Activated naive CD8-positive, alpha-beta T cell treated with anti-CD3 and anti-CD28 coated beads, Interleukin-2, amount 50 U/mL, for 16 hours (primary cell): ENCODE measurements around the gene SVOPL.
A peak's percentile ranks its signal among the peaks of the same experiment; 100 is the strongest.
"Not testable (repeated sequence)": the region's sequence is repeated elsewhere in the genome, so short reads cannot be mapped to it uniquely, and the experiment has no call there.

Experiments
- DNase-seq: peaks from one replicate; pipeline ENCODE4 v3.0.0-alpha.2; 2020; ENCODE audit warnings: low read depth, low spot score

Gene SVOPL

DNA sequence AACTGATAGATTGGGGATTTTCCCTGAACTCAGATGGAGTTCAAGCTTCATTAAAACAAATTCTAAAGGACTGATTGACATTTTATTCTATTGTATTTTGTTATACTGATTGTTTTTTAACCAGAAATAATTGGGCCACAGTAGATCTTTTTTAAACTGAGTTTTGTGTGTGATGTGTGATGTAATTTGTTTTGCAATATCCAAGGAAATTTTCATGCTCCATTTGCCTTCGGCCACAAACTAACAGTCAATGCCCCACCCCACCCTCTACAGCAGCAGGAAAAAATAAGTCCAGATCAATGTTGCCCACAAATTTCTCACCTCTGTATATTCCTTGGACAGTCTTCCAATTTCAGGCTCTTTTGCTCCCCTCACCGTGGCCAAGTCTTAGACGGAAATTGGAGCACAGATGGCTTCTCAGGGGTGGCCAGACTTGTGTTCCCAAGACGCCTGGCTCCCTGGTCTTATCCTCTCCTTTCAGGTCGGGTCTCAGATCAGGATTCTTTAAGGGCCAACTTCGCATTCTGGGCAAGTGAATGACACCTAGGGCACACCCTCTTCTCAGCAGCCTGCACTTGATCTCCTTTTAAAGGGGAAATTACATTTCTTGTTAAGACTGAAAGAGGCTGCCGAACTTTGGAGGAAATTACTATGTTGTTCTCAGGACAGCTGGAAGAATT lies at the start of gene SVOPL:
Gene SVOPL (minus strand): TSS at position 506 of the 680 bp plus-strand sequence. CDS start 22,317 bp downstream, outside the sequence.
- DNase-seq, result no peak

DNA sequence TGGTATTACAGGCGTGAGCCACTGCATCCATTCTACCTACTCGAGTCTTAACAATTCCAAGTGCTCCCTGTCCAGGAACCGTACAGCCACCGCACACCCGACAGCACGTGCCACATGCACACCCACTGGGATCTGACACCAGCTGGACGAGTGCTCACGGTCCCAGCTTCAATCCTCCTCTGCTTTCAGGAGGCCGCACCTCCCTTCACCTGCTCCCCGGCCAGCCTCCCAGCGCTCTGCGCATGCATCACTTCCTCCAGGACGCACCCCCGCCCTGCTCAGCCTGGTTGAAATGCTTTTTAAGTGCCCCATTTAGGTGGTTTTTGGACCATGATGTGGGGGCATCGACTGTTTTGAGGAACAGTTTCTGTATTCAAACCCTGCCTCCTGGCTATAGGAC lies 49.3 kb upstream of the SVOPL start:
- no peak for DNase-seq

DNA sequence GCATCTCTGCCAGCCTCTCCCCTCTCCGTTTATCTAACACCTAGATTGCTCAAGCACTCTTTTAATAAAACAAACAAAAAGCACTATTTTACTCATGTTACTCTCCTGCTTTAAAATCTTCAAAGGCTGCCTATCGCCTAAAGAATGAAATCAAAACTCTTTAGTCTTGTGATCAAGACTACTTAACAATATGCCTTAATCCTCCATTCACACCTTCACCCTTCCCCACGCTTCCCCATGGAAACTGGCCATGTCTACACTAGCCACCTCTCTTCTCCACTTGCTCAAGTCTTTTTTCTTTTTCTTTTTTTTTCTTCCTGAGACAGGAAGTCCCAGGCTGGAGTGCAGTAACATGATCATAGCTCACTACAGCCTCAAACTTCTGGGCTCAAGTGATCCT lies 48.8 kb upstream of the SVOPL start:
- no peak for DNase-seq

- DNase-seq, result no peak
These were observed 47.5 kb upstream of the SVOPL start for GRCh38 chr7:138748666-138749065.

- no peak for DNase-seq
These were observed 44.9 kb upstream of the SVOPL start for GRCh38 chr7:138746073-138746472.

DNA sequence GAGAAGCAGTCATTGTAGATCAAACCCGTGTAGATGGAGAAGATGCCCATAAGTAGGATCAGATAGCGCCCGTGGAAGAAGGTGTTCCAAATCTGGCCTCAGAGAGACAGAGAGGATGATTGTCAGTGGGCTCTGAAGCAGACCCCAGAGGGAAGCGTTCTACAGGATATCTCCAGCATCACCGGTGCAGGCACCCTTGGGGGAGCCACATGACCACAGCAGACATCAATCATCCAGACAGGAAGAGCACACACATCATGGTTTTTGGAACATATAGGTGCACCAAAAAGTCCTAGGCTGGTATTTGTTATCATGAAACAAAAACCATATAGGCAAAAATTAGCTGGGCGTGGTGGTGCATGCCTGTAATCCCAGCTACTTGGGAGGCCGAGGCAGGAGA lies 44.0 kb upstream of the SVOPL start:
- no peak for DNase-seq

GRCh38 chr7:138741453-138741735 lies 40.2 kb upstream of the SVOPL start:
- no peak for DNase-seq

GRCh38 chr7:138739859-138740258 lies 38.7 kb upstream of the SVOPL start:
- no peak for DNase-seq

GRCh38 chr7:138738551-138739335 lies 37.6 kb upstream of the SVOPL start:
- peak; percentile 67 for DNase-seq

- no peak for DNase-seq
These were observed 37.0 kb upstream of the SVOPL start for GRCh38 chr7:138738114-138738513.

- no peak for DNase-seq
These were observed 34.2 kb upstream of the SVOPL start for GRCh38 chr7:138735399-138735798.

DNA sequence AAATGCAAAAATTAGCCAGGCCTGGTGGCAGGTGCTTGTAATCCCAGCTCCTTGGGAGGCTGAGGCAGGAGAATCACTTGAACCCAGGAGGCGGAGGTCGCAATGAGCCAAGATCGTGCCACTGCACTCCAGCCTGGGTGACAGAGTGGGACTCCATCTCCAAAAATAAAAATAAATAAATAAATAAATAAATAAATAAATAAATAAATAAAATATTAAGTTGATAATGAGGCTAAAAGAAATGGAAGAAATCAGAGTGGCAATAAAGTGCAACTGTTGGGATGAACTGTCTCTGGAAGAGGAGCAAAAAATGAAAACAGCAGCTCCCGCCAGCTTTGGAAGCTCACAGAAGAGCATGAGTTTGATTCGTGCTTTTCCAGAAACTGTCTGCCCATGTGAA lies 30.6 kb upstream of the SVOPL start:
- not testable (repeated sequence) for DNase-seq

DNA sequence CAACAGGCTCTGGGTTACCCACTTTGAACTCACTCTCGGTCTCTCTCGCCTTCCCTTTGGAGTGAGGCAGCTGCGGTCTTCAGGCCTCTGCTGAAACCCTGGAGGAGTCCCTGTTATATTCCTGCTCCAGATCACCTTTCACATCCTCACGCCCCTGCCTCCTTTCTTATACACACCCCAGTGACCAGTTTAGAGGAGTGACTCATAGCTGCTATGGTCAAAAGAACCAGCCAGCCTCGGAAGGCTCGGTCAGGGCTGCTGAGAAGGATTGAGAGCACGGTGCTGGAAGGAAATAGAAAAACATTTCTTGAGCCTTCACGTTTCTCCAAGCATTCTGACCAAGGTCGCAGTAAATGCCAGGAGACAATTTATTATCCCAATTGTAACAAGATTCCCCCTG lies 28.3 kb upstream of the SVOPL start:
- no peak for DNase-seq

DNA sequence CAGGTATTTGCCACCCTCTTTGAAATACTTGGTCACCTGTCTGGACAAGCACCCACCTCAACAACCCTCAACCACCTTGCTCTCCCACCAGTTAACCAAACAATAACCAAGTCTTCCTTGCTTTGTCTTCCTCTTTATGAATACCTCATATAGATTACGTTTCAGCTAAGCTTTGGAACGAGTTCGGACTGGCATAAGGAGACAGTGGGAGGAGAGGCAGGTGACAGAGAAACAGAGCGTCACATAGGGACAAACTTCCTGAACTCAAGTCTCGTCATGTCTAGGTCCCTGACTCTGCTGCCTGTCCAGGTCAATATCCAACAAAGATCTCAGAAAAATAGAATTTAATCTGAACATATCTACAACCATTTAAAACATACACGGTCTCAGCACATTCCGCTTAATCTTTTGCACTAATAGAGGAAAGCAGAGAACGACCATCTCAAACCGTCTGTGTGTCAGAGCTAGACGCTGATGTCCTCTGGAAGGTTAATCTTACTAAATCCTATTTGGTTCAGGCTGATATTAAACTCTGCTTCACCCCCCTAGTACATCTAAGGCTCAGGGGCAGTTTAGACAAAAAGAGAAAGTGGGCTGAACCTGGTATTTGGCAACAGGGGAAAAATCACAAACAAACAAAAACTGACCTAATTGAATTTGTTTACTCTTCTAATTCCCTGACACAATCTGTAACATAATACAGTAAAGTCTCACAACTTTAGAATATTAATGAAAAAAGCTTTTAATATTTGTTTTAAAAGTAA lies 26.4 kb upstream of the SVOPL start:
- no peak for DNase-seq

GRCh38 chr7:138726288-138726687 lies 25.1 kb upstream of the SVOPL start:
- no peak for DNase-seq

- DNase-seq, result no peak
These were observed 19.1 kb upstream of the SVOPL start for GRCh38 chr7:138720286-138720685.

DNA sequence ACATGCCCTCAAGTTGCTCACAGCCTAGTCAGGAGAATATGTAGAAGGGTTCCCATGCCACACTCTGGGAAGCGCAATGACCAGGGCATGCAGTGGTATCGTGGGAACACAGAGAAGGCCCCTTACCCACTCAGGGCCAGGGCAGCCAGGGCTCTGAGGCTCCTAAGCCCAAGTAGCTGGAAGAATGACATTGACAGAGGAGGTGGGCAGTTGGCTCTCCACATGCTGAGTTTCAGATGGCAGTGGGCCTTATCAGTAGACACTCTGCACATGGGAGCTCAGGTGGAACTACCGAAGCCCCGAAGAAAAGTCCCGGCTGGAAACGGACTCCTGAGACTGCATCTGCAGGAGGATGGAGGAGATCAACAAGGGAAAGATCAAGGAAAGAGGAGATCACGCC lies 15.7 kb upstream of the SVOPL start:
- no peak for DNase-seq

DNA sequence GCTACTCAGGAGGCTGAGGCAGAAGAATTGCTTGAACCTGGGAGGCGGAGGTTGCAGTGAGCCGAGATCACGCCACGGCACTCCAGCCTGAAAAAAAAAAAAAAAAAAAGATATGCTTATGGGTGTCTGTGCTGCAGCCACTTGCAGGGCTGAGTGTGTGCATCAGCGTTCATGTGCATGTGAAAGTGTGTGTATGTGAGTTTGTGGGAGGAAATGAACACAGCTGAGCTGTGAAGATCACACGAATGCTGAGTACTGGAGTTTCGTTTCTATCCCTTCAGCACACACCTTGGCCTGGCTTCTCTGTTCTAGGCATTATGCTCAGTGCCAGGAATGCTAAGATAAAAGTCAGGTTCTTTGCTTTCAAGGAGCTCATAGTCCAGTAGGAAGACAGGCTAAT lies 12.0 kb upstream of the SVOPL start:
- no peak for DNase-seq

DNA sequence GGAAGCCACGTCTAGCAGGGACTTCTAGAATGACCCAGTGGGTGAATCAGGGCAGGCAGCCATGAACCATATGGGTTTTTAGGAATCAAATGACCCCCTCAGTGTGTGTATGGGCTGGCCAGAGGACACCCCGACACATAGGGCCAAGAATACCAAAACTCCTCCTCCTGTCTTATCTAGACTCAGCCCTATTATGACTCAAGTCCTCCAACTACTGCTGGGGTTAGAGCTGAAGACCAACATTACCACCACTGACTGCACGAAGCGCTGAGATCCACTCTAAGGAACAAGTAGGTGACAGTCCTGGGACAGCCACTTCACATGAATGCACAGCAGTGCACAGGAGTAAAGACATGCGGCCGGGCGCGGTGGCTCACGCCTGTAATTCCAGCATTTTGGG lies 11.5 kb upstream of the SVOPL start:
- no peak for DNase-seq

GRCh38 chr7:138710536-138711385 lies 9.6 kb upstream of the SVOPL start:
- DNase-seq, result no peak

GRCh38 chr7:138705167-138705566 lies 4.0 kb upstream of the SVOPL start:
- no peak for DNase-seq

DNA sequence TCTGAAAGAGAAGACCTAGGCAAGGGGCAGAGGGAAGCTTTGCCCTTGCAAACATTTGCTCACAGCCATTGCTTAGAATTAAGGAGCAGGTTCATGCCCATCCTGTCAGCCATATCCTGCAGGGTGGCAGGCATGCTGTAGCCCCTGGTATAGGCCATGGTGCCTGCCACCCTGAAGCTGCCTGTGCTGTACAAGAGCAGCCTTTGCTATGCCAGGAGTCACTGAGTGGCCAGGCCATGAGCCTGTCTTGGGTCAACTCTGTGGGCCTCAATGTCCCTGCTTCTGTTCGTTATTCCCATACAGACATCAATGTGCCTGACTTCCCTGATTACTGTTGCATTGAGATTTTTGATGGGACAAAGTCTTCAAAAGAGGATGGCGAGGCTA lies 368 bp upstream of the SVOPL start:
- DNase-seq, result no peak
